Trophoblast cell (in vitro differentiated cells and primary cell): Measurements from ENCODE around the gene SLC17A3.

Experiments used
- DNase-seq, 2 donors: peaks; one replicate each; pipeline ENCODE4 v3.0.0-alpha.2; 2016
- H2AFZ ChIP-seq: 2 replicates; pipeline ENCODE4 v1.6.1; 2013; ENCODE audit warnings: low read length, moderate library complexity, mild to moderate bottlenecking; ENCODE audit not compliant: insufficient read depth, poor library complexity
- H2AK5ac ChIP-seq: 2 replicates; pipeline ENCODE4 v1.6.1; 2013; ENCODE audit warnings: mild to moderate bottlenecking, low read length
- H2BK120ac ChIP-seq: 2 replicates; pipeline ENCODE4 v1.6.1; 2013; ENCODE audit warnings: low read length, mild to moderate bottlenecking, moderate library complexity; ENCODE audit not compliant: insufficient read depth, poor library complexity
- H2BK12ac ChIP-seq: 2 replicates; pipeline ENCODE4 v1.6.1; 2013; ENCODE audit warnings: mild to moderate bottlenecking, low read length, moderate library complexity
- H2BK5ac ChIP-seq: 2 replicates; pipeline ENCODE4 v1.6.1; 2013; ENCODE audit warnings: low read length, low read depth, moderate library complexity, mild to moderate bottlenecking; ENCODE audit not compliant: poor library complexity
- H3K14ac ChIP-seq: 2 replicates; pipeline ENCODE4 v1.6.1; 2013; ENCODE audit warnings: mild to moderate bottlenecking, low read length
- H3K18ac ChIP-seq: 2 replicates; pipeline ENCODE4 v1.6.1; 2013; ENCODE audit warnings: mild to moderate bottlenecking, low read length
- H3K23ac ChIP-seq: 2 replicates; pipeline ENCODE4 v1.6.1; 2013; ENCODE audit warnings: low read length
- H3K27ac ChIP-seq: 2 replicates; pipeline ENCODE4 v1.5.1; 2013; ENCODE audit warnings: low read depth, mild to moderate bottlenecking, inconsistent platforms, low read length, moderate library complexity
- H3K27me3 ChIP-seq: 2 replicates; pipeline ENCODE4 v1.6.1; 2013; ENCODE audit warnings: inconsistent platforms, mild to moderate bottlenecking, low read length, moderate library complexity; ENCODE audit not compliant: insufficient read depth
- H3K36me3 ChIP-seq, 2 experiments: 1 replicate in 1 of 2; 2 replicates in 1 of 2; pipeline ENCODE4 v1.6.1; 2013; ENCODE audit warnings: low read length in 2 of 2, mild to moderate bottlenecking in 2 of 2, moderate library complexity in 1 of 2; ENCODE audit not compliant: insufficient read depth in 2 of 2, control insufficient read depth in 1 of 2
- H3K4ac ChIP-seq: 2 replicates; pipeline ENCODE4 v1.6.1; 2013; ENCODE audit warnings: low read depth, mild to moderate bottlenecking, low read length, moderate library complexity
- H3K4me1 ChIP-seq, 2 experiments: 1 replicate in 1 of 2; 2 replicates in 1 of 2; pipeline ENCODE4 v1.6.1; 2013; ENCODE audit warnings: low read length in 2 of 2, mild to moderate bottlenecking in 2 of 2, moderate library complexity in 1 of 2; ENCODE audit not compliant: insufficient read depth in 2 of 2, control insufficient read depth in 1 of 2
- H3K4me2 ChIP-seq: 2 replicates; pipeline ENCODE4 v1.6.1; 2013; ENCODE audit warnings: inconsistent platforms, mild to moderate bottlenecking, low read length, moderate library complexity
- H3K4me3 ChIP-seq: 2 replicates; pipeline ENCODE4 v1.5.1; 2013; ENCODE audit warnings: mild to moderate bottlenecking, low read depth, low read length, inconsistent platforms
- H3K79me1 ChIP-seq: one replicate; pipeline ENCODE4 v1.6.1; 2013; ENCODE audit warnings: low read length
- H3K79me2 ChIP-seq: 2 replicates; pipeline ENCODE4 v1.6.1; 2013; ENCODE audit warnings: low read length, mild to moderate bottlenecking; ENCODE audit not compliant: control insufficient read depth, insufficient read depth, poor library complexity
- H3K9ac ChIP-seq: 2 replicates; pipeline ENCODE4 v1.6.1; 2013; ENCODE audit warnings: mild to moderate bottlenecking, low read length
- H3K9me3 ChIP-seq: 2 replicates; pipeline ENCODE4 v1.6.1; 2013; ENCODE audit warnings: low read depth, mild to moderate bottlenecking, control low read depth, inconsistent platforms, low read length; ENCODE audit not compliant: insufficient read depth
- H4K12ac ChIP-seq: 2 replicates; pipeline ENCODE4 v1.6.1; 2013; ENCODE audit warnings: low read depth, mild to moderate bottlenecking, low read length, moderate library complexity
- H4K8ac ChIP-seq: 2 replicates; pipeline ENCODE4 v1.6.1; 2013; ENCODE audit warnings: low read depth, mild to moderate bottlenecking, low read length, moderate library complexity
- H4K91ac ChIP-seq: one replicate; pipeline ENCODE4 v1.6.1; 2013; ENCODE audit warnings: low read depth, mild to moderate bottlenecking, low read length, moderate library complexity
- WGBS: extraction: QIAGEN DNeasy Blood & Tissue Kit; methylation state at CpG from one replicate; pipeline ENCODE4 v1.1.7; 2013; ENCODE audit warnings: missing lambda C conversion rate; ENCODE audit not compliant: insufficient read length, insufficient coverage; ENCODE audit errors: extremely low coverage; 5-methylcytosine and 5-hydroxymethylcytosine counted together

SLC17A3 gene

DNA sequence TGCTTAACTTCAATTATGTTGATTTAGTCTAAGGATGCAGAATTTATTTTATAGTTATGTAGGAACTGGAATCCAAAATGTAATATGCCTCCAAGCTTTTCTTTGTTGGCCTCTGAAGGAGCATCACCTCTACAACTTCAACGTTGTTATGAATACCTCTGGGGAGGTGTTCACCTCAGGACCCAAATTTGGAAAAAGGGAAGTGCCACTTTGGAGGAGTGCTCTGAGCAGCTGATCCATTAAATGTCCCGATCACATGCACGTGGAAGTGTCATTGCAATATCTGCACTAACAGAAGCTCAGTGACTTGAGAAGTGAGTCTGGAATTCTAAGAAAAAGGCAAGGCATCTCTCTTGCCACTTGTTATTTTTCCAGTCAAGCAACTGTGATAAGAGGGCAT lies 22.2 kb upstream of the SLC17A3 start:
- Histone ChIP-seq H3K79me2 (no peaks in the 10 kb centered on the region), H3K18ac (no peak overlapping the region), H2BK12ac (no peak overlapping the region), H3K4me1 (peaks cover 0 to 2% of the 10 kb centered on the region in 2 experiments), H3K36me3 (no peaks in the 10 kb centered on the region), H4K12ac (no peak overlapping the region), H4K8ac (no peak overlapping the region), H2AK5ac (no peak overlapping the region), H3K9ac (no peak overlapping the region), H2AFZ (no peak overlapping the region), H4K91ac (no peak overlapping the region), H3K79me1 (no peaks in the 10 kb centered on the region), H3K4me3 (no peak overlapping the region), H2BK5ac (no peak overlapping the region), H3K4ac (no peak overlapping the region), H3K14ac (no peak overlapping the region), H3K27ac (no peak overlapping the region), H2BK120ac (no peak overlapping the region), H3K27me3 (no peaks in the 10 kb centered on the region), H3K9me3 (no peaks in the 10 kb centered on the region), H3K4me2 (no peak overlapping the region), H3K23ac (no peak overlapping the region)
- no CpG with 5 or more reads among the region's 3 CpGs for WGBS
- no peak for DNase-seq

DNA sequence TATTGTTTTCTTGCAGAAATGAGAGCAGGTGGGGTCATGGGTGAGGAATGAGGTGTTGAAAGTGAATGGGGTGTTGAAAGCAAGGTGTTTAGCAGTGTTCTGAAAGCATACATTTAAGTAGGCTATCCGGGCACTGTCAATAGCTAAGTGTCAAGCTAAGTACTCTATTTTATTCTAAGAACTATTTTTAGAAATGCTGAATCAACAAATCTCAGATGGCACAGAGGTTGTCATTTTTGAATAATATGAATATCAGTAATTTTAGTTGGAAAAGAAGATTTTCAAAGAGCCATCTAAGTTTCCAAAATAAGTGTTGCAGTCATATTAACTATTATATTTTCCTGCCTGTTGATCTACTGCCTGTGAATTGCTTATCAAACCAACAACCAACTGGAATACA lies 21.7 kb upstream of the SLC17A3 start:
- WGBS = no CpG with 5 or more reads among the region's 1 CpG
- H4K91ac ChIP-seq = no peak overlapping the region
- H3K4me1 ChIP-seq = peaks cover 0 to 2% of the 10 kb centered on the region in 2 experiments

DNA sequence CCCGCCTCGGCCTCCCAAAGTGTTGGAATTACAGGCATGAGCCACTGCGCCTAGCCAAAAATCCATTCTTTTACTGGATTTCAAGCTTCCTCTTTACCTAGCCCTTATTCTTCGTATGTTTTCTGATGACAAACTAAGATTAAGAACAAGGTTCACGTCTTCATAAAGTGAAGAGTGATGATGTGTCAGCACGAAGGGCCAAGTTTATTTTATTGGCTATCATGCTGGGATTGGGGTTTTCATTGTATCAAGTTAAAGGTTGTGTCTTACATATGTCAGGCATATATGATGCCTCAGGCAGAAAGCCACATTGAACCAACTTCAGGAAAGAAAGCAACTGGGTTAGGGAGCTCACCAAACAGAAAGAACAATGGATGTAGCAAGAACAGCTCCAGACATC lies 19.7 kb upstream of the SLC17A3 start:
- H3K4me3 ChIP-seq = no peak overlapping the region
- no peak overlapping the region for H4K12ac ChIP-seq

More for the DNA sequence above, 21.7 kb upstream of the SLC17A3 start:
- no peak overlapping the region for H2BK120ac ChIP-seq
- H2AFZ ChIP-seq = no peak overlapping the region
- H3K23ac ChIP-seq = no peak overlapping the region
- no peak for DNase-seq
- H3K27ac ChIP-seq = no peak overlapping the region
- H3K4me2 ChIP-seq = no peak overlapping the region
- H3K36me3 ChIP-seq = no peaks in the 10 kb centered on the region
- H3K14ac ChIP-seq = no peak overlapping the region
- H3K9ac ChIP-seq = no peak overlapping the region
- no peak overlapping the region for H3K4ac ChIP-seq
- no peak overlapping the region for H2AK5ac ChIP-seq
- no peak overlapping the region for H2BK5ac ChIP-seq
- H2BK12ac ChIP-seq = no peak overlapping the region
- H3K27me3 ChIP-seq = no peaks in the 10 kb centered on the region
- no peak overlapping the region for H3K18ac ChIP-seq
- H4K12ac ChIP-seq = no peak overlapping the region
- H3K79me1 ChIP-seq = no peaks in the 10 kb centered on the region
- H3K4me3 ChIP-seq = no peak overlapping the region
- H3K79me2 ChIP-seq = no peaks in the 10 kb centered on the region
- H4K8ac ChIP-seq = no peak overlapping the region
- no peaks in the 10 kb centered on the region for H3K9me3 ChIP-seq

DNA sequence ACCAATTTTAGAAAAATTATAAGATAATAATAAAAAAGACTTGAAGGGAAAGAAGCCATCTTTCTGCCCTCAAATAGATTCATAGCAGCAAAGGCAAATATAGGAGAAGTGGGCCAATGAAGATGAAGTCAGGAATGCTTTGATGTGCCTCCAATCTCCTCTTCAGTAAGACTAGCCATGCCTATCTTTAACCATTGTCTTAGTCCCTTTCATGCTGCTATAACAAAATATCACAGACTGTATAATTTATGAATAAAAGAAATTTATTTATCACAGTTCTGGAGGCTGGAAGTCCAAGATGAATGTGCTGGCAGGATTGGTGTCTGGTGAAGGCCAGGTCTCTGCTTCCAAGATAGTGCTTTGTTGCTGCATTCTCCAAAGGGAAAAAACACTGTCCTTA lies 18.8 kb upstream of the SLC17A3 start:
- Histone ChIP-seq H3K14ac (no peak overlapping the region), H3K27me3 (no peaks in the 10 kb centered on the region), H3K18ac (no peak overlapping the region), H3K9me3 (no peaks in the 10 kb centered on the region), H4K91ac (no peak overlapping the region), H4K12ac (no peak overlapping the region), H4K8ac (no peak overlapping the region), H3K79me1 (no peaks in the 10 kb centered on the region), H3K9ac (no peak overlapping the region), H2AFZ (no peak overlapping the region), H3K27ac (no peak overlapping the region), H2BK12ac (no peak overlapping the region), H2AK5ac (no peak overlapping the region), H3K4me1 (no peaks in the 10 kb centered on the region), H3K4ac (no peak overlapping the region), H3K36me3 (no peaks in the 10 kb centered on the region), H2BK120ac (no peak overlapping the region), H3K4me3 (no peak overlapping the region), H2BK5ac (no peak overlapping the region), H3K23ac (no peak overlapping the region), H3K79me2 (no peaks in the 10 kb centered on the region), H3K4me2 (no peak overlapping the region)
- DNase-seq = no peak

More for the DNA sequence above, 19.7 kb upstream of the SLC17A3 start:
- H3K18ac ChIP-seq = no peak overlapping the region
- H4K8ac ChIP-seq = no peak overlapping the region
- no CpG with 5 or more reads among the region's 6 CpGs for WGBS
- DNase-seq = no peak
- no peaks in the 10 kb centered on the region for H3K27me3 ChIP-seq
- no peaks in the 10 kb centered on the region for H3K79me2 ChIP-seq
- no peak overlapping the region for H3K4ac ChIP-seq
- no peak overlapping the region for H3K27ac ChIP-seq
- H3K4me2 ChIP-seq = no peak overlapping the region
- no peak overlapping the region for H3K23ac ChIP-seq
- H3K79me1 ChIP-seq = no peaks in the 10 kb centered on the region
- H3K4me1 ChIP-seq = peaks cover 0 to 2% of the 10 kb centered on the region in 2 experiments
- H2BK12ac ChIP-seq = no peak overlapping the region
- H2AFZ ChIP-seq = no peak overlapping the region
- H2AK5ac ChIP-seq = no peak overlapping the region
- H3K36me3 ChIP-seq = no peaks in the 10 kb centered on the region
- no peak overlapping the region for H3K9ac ChIP-seq
- H3K14ac ChIP-seq = no peak overlapping the region
- H4K91ac ChIP-seq = no peak overlapping the region
- no peak overlapping the region for H2BK120ac ChIP-seq
- no peaks in the 10 kb centered on the region for H3K9me3 ChIP-seq
- H2BK5ac ChIP-seq = no peak overlapping the region
